Endothelial cell of umbilical vein (primary cell): ENCODE data around the gene SOX18. TPM values are rescaled to one million over a fixed set of nuclear protein-coding genes. Genes with fewer than 3 reads are reported as not detected.

Source experiments
- BruUV-seq: library from RNA; stranded (reverse); fragments of 400-500 nt; replicated peaks from 2 replicates; lab custom pipeline; 2021; lab: Mats Ljungman, UMichigan
- CTCF ChIA-PET: fragments of 300-600, 350-600 bp; sonication (Branson Sonifier 250); formaldehyde crosslinking; loops from one replicate; lab custom pipeline; 2021; ENCODE audit warnings: antibody characterized with exemption, inconsistent platforms; lab: Charles Lee
- POLR2A ChIA-PET: fragments of 300-600, 350-600 bp; sonication (Branson Sonifier 250); formaldehyde crosslinking; loops from one replicate; lab custom pipeline; 2021; ENCODE audit warnings: antibody characterized with exemption, inconsistent platforms; lab: Charles Lee
- DNase-seq: peaks from one replicate; pipeline ENCODE4 v3.0.0-alpha.2; 2011; ENCODE audit warnings: low read depth, low spot score
- FAIRE-seq: peaks from 2 replicates; lab custom pipeline; 2011; peaks lifted over from hg19 to GRCh38; lab: Jason Lieb, UNC
- H2AFZ ChIP-seq: 2 replicates; pipeline ENCODE4 v1.6.0; 2012; ENCODE audit warnings: low read depth, low read length, control low read depth, inconsistent platforms
- H3K27ac ChIP-seq: 2 replicates; pipeline ENCODE4 v1.5.1; 2011; ENCODE audit warnings: low read depth, mild to moderate bottlenecking, control low read depth, low read length, moderate library complexity; ENCODE audit not compliant: insufficient read depth
- H3K27me3 ChIP-seq, 2 experiments: 2 replicates each; pipeline versions ENCODE4 v1.6.0 to v1.6.1; 2011; ENCODE audit warnings: low read length in 2 of 2, mixed read lengths in 1 of 2; ENCODE audit not compliant: control insufficient read depth in 2 of 2, insufficient read depth in 2 of 2
- H3K36me3 ChIP-seq, 2 experiments: 2 replicates in 1 of 2; 3 replicates in 1 of 2; pipeline ENCODE4 v1.5.1; 2011; ENCODE audit warnings: low read length in 2 of 2, mild to moderate bottlenecking in 1 of 2, moderate library complexity in 1 of 2; ENCODE audit not compliant: control insufficient read depth in 2 of 2, insufficient read depth in 2 of 2; ENCODE audit errors: extremely low read depth in 1 of 2
- H3K4me1 ChIP-seq: 3 replicates; pipeline ENCODE4 v1.5.1; 2011; ENCODE audit warnings: mild to moderate bottlenecking, low read length; ENCODE audit not compliant: control insufficient read depth, insufficient read depth; ENCODE audit errors: extremely low read depth
- H3K4me2 ChIP-seq: 2 replicates; pipeline ENCODE4 v1.6.1; 2011; ENCODE audit warnings: low read length, control low read depth, mixed read lengths; ENCODE audit not compliant: insufficient read depth
- H3K4me3 ChIP-seq, 3 experiments: fragments of 200-600 bp in 1 of 3; sonication (generic), shearing (Covaris generic) in 1 of 3; replicated peaks in 1 of 3; 2 replicates each; pipeline ENCODE4 v1.5.1; 2011 to 2016; ENCODE audit warnings: control low read depth in 3 of 3, low read length in 3 of 3, mild to moderate bottlenecking in 2 of 3, inconsistent platforms in 1 of 3, low read depth in 1 of 3, moderate library complexity in 1 of 3; ENCODE audit not compliant: insufficient read depth in 1 of 3
- H3K79me2 ChIP-seq: 2 replicates; pipeline ENCODE4 v1.6.0; 2012; ENCODE audit warnings: low read length, inconsistent platforms; ENCODE audit not compliant: control insufficient read depth, insufficient read depth
- H3K9ac ChIP-seq: replicated peaks from 2 replicates; pipeline ENCODE3; 2011; ENCODE audit warnings: low read length, control low read depth; ENCODE audit not compliant: insufficient read depth; ENCODE audit errors: extremely low read depth
- H3K9me1 ChIP-seq: replicated peaks from 3 replicates; pipeline ENCODE4 v1.6.0; 2011; ENCODE audit warnings: mild to moderate bottlenecking, low read length; ENCODE audit not compliant: control insufficient read depth, insufficient read depth; ENCODE audit errors: extremely low read depth
- H3K9me3 ChIP-seq: replicated peaks from 2 replicates; pipeline ENCODE4 v1.5.1; 2012; ENCODE audit warnings: low read length, inconsistent platforms; ENCODE audit not compliant: control insufficient read depth, insufficient read depth
- H4K20me1 ChIP-seq: replicated peaks from 2 replicates; pipeline ENCODE3; 2011; ENCODE audit warnings: mild to moderate bottlenecking, low read length; ENCODE audit not compliant: control insufficient read depth, insufficient read depth; ENCODE audit errors: extremely low read depth
- CTCF ChIP-seq, 2 donors: IDR thresholded peaks; 1 replicate in 1 of 2; 2 replicates in 1 of 2; pipeline ENCODE4 v1.5.1; 2011; ENCODE audit warnings: low read length in 2 of 2, mild to moderate bottlenecking in 2 of 2, moderate library complexity in 2 of 2, control low read depth in 1 of 2, inconsistent platforms in 1 of 2, low read depth in 1 of 2; ENCODE audit not compliant: insufficient read depth in 1 of 2; ENCODE audit errors: extremely low read depth in 1 of 2
- EZH2 ChIP-seq: IDR thresholded peaks from 2 replicates; pipeline ENCODE4 v1.6.1; 2012; ENCODE audit warnings: borderline replicate concordance, low read depth, mild to moderate bottlenecking, moderate library complexity, low read length, inconsistent platforms; ENCODE audit not compliant: severe bottlenecking
- FOS ChIP-seq: IDR thresholded peaks from 2 replicates; pipeline ENCODE4 v1.6.1; 2011; ENCODE audit warnings: mild to moderate bottlenecking, low read length, moderate library complexity, borderline replicate concordance; ENCODE audit not compliant: insufficient read depth
- GATA2 ChIP-seq: IDR thresholded peaks from 2 replicates; pipeline ENCODE4 v1.7.0; 2011; ENCODE audit warnings: low read depth, mild to moderate bottlenecking, moderate library complexity, mixed read lengths, low read length; ENCODE audit not compliant: insufficient read length, insufficient read depth
- JUN ChIP-seq: IDR thresholded peaks from 2 replicates; pipeline ENCODE4 v1.6.1; 2011; ENCODE audit warnings: borderline replicate concordance, low read depth; ENCODE audit not compliant: insufficient read length, insufficient read depth
- MAX ChIP-seq: IDR thresholded peaks from 2 replicates; pipeline ENCODE4 v1.6.1; 2011; ENCODE audit not compliant: insufficient read depth, insufficient read length
- MYC ChIP-seq: IDR thresholded peaks from one replicate; pipeline ENCODE4 v1.6.1; 2011; ENCODE audit warnings: mild to moderate bottlenecking, low read depth, low read length
- POLR2A ChIP-seq: IDR thresholded peaks from 2 replicates; pipeline ENCODE4 v1.6.1; 2012; ENCODE audit warnings: low read depth, mild to moderate bottlenecking, control low read depth, low read length
- POLR2AphosphoS5 ChIP-seq: IDR thresholded peaks from 2 replicates; pipeline ENCODE4 v1.6.1; 2012; ENCODE audit warnings: low read depth, mild to moderate bottlenecking, control low read depth, low read length, moderate library complexity; ENCODE audit not compliant: insufficient read depth
- dilution Hi-C: fragments of 300-500 bp; cut with MboI; formaldehyde crosslinking; loops from one replicate; pipeline ENCODE4 v1.15.0; 2019; ENCODE audit warnings: low sequenced_read_pairs; ENCODE audit not compliant: extremely low pct_ligation_motif_present
- intact Hi-C: fragments of 100-400 bp; cut with micrococcal nuclease; formaldehyde crosslinking; loops from one replicate; pipeline ENCODE4 v1.10.0; 2022
- polyA plus RNA-seq, 4 experiments: library from polyadenylated mRNA; depleted of rRNA in 3 of 4; stranded (reverse) in 3 of 4; unstranded in 1 of 4; fragments of >200 nt; gene quantifications; 2 replicates each; pipeline versions ENCODE4 v1.2.1 to v1.2.3, GENCODE V29; 2011 to 2012; ENCODE audit warnings: missing spikeins in 1 of 4
- total RNA-seq: library from RNA; stranded (reverse); gene quantifications from 2 replicates; pipeline ENCODE4 v1.2.3, GENCODE V29; 2021

SOX18 gene
- total and polyA plus RNA-seq, 2 donors (not counting 3 experiments of a cell fraction or from before 2014, with no cell fraction given), result 20.9 to 175 TPM

GRCh38 chr20:64096535-64096934 lies 47.1 kb upstream of the SOX18 start:
- BruUV-seq, result no TSS peak
- Histone ChIP-seq H3K4me3 (no peak overlapping the region), H3K4me1 (no peaks in the 10 kb centered on the region), H3K27ac (no peak overlapping the region), H4K20me1 (no peaks in the 10 kb centered on the region), H3K9me1 (no peaks in the 10 kb centered on the region), H3K27me3 (peaks cover 8 to 10% of the 10 kb centered on the region in 2 experiments), H2AFZ (no peak overlapping the region), H3K79me2 (no peaks in the 10 kb centered on the region), H3K9me3 (no peaks in the 10 kb centered on the region), H3K9ac (no peak overlapping the region), H3K36me3 (no peaks in the 10 kb centered on the region), H3K4me2 (no peak overlapping the region)
- FAIRE-seq (no peak), DNase-seq (no peak)
- intact Hi-C loops (no loop called here), dilution Hi-C loops (no loop called here)
- no peak for TF ChIP-seq MAX
- TF ChIP-seq JUN, result no peak
- TF ChIP-seq GATA2, result no peak
- no peak for TF ChIP-seq POLR2A
- TF ChIP-seq EZH2, result no peak
- TF ChIP-seq MYC, result no peak
- no peak for TF ChIP-seq POLR2AphosphoS5
- TF ChIP-seq CTCF (IDR thresholded peaks at IDR 0.05; ENCODE audit: extremely low read depth in 1 of 2, insufficient read depth in 1 of 2, low read depth in 1 of 2, low read length in 2 of 2), result no peak
- TF ChIP-seq FOS, result no peak
- ChIA-PET CTCF (no interaction called here), POLR2A (no interaction called here)
